Left kidney (tissue), 2 donors: ENCODE data around the gene C6orf89. TPM values are rescaled to one million over a fixed set of nuclear protein-coding genes. Genes with fewer than 3 reads are reported as not detected.
"Not testable (repeated sequence)": the region's sequence is repeated elsewhere in the genome, so short reads cannot be mapped to it uniquely, and the experiment has no call there.

Experiments
- DNase-seq: peaks from one replicate; pipeline ENCODE4 v3.0.0-alpha.2; 2013
- polyA plus RNA-seq: library from polyadenylated mRNA; unstranded; fragments of 120-200 nt; gene quantifications from one replicate; pipeline ENCODE4 v1.2.1, GENCODE V29; 2013; ENCODE audit not compliant: insufficient read length

C6orf89 gene
- polyA plus RNA-seq, 1 donor = 51.5 TPM

DNA sequence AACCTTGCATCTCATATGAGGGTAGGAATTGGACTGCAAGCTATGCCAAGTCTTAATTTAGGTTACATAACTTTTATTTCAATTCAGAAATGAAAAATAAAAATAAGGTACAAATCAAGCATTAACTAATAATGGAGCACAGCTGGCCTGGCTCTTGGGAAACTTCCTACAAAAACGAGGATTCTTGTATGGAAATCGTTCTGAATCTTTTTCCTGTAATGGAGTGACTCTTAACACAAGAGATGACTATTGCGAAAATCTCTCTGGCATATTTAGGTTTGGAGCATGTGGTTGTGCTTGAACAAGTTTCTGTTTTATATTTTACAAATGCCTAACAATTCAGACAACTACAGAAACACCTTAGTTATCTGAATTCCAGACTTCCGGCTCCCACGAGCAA is 34.8 kb downstream of the C6orf89 start:
- DNase-seq = no peak

DNA sequence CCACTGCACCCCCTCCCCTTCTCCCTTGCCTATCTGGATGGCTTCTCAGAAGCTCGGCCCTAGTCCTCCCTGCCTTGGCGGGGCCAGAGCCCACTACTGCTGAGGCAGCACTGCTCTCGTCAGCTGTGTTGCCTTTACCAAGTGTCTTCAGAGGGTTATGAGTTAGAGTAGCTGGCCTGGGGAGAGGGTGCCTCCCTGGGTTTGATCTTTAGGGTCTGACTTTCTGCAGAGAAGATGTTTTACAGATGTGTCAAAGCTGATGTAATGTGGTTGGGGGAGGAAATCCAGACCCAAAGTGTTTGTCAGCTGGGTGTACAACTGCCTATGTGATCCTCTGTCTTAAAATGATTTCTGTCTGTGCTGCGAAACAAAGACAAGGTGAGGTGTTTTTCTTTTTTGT is 38.4 kb downstream of the C6orf89 start:
- no peak for DNase-seq

- no peak for DNase-seq
Measured at GRCh38 chr6:36924778-36925374, 39.1 kb downstream of the C6orf89 start.

DNA sequence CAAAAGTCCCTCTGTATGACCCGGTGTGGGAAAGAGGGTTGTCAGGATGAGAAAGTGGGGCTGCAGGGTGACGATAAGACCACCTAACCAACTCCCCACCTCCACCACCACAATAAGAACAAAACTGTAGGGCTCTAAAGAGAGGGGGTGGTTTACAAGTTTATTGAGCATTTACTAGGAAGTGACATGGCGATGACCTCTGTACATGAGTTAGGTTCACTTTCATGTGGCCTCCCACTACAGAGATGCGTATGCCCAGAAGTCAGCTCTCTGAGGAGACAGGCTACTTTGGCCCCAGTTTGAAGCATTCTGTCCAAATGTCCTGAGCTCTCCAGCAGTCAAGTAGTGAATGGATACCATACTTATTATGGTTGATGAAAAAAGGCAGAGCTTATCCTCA is 40.1 kb downstream of the C6orf89 start:
- DNase-seq = no peak

GRCh38 chr6:36926708-36927513 is 41.2 kb downstream of the C6orf89 start:
- no peak for DNase-seq

GRCh38 chr6:36927691-36928546 is 42.2 kb downstream of the C6orf89 start:
- no peak for DNase-seq

GRCh38 chr6:36928547-36928918 is 42.8 kb downstream of the C6orf89 start:
- no peak for DNase-seq

DNA sequence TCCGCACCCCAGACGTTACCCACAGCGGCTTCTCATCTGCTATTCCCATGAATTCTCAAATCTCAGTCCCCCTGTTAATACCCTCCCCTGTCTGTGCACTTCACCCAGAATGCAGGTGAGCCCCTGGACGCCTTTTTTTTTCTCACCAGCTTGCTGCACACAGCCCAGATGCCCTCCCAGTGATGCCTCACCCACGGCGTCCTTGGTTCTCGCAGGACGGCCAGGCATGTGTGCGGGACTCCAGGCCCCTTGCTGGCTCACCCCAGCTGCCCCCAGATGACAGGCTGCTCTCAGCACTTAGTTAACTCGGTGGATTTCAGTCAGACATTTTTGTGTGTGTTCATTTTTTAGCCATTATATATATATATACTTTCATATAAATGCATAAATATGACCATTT is 43.4 kb downstream of the C6orf89 start:
- DNase-seq = no peak

GRCh38 chr6:36929607-36930006 is 43.9 kb downstream of the C6orf89 start:
- DNase-seq = peak; percentile 31

DNA sequence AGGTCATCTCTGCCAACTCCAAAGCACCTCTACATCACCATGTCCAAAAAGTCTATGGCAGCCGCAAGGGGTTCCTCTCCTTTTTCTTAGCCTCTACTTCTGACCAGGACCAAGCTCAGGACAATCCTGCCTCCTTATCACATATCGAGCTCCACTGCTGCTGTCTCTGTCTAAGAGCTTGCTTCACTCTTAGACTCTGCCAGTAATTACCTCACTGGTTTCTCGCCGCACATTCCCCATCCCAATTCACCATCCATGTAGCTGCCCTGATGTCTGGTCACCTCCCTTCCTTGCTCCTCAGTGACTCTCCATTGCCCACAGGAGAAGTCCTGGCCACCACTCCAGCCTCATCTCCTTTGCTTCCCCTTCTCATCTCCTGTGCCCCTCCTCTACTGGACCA is 44.7 kb downstream of the C6orf89 start:
- DNase-seq = no peak

DNA sequence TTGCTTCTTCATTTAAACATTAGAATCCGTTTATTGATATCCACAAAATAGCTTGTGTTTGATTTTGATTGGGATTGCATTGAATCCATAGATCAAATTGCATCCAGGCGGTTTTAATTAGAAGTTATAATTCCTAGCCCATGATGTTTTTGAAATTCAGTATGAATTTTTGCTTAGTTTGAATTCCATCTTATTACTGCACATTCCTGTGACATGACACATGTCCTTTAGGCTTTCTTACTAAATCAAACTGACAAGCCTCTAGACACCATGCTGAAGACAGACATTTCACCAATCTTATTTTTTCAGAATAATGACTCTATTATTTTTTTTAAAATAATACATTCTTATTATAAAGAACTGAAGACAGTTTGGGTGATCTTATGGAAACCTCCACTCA is 47.4 kb downstream of the C6orf89 start:
- DNase-seq = no peak

DNA sequence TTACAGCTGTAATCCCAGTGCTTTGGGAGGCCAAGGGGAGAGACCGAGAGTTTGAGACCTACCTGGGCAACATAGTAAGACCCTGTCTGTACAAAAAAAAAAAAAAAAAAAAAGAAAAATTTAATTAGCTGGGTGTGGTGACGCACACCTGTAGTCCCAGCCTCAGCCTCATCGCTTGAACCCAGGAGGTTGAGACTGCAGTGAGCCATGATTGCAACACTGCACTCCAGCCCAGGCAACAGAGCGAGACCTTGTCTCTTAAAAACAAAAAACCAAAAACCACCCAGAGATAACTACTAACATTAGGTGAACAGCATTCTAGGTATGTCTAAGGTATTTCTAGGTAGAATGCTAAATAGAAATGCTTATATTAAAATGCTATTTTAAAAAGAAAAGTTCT is 47.8 kb downstream of the C6orf89 start:
- no peak for DNase-seq

DNA sequence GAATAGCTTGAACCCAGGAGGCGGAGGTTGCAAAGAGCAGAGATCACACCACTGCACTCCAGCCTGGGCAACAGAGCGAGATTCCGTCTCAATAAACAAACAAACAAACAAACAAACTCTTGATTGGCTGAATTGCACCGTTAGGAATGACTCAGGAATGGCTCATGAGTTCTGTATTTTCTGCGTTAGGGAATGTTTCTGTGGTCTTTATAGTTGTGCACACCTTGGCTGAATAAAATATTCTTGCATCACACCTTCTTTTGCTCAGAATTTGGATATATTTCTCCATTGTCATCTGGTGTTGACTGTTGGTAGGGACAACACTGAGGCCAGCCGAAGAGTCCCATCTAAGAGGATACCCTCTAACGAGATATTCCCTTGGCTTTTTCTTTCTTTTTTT is 49.1 kb downstream of the C6orf89 start:
- no peak for DNase-seq

GRCh38 chr6:36936824-36937223 is 51.1 kb downstream of the C6orf89 start:
- no peak for DNase-seq

GRCh38 chr6:36937896-36938295 is 52.1 kb downstream of the C6orf89 start:
- no peak for DNase-seq

DNA sequence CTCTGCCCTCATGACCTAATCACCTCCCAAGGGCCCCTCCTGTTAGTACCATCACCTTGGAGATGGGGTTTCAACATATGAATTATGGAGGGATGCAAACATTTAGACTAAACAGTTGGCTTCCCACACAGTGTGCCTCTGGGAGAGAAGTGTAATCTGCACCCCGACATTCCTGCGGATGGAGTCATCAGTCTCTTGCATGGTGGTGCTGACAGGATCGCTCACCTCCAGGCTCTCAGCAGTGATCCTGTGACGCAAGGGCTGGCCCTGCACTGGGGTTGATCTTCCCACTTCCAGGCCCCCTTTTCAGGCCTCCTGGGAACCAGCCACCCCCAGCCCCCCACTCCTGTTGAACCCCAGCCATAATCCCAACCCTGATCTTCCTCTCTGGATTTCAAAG is 52.8 kb downstream of the C6orf89 start:
- no peak for DNase-seq

- not testable (repeated sequence) for DNase-seq
Measured at GRCh38 chr6:36939005-36939404, 53.3 kb downstream of the C6orf89 start.

DNA sequence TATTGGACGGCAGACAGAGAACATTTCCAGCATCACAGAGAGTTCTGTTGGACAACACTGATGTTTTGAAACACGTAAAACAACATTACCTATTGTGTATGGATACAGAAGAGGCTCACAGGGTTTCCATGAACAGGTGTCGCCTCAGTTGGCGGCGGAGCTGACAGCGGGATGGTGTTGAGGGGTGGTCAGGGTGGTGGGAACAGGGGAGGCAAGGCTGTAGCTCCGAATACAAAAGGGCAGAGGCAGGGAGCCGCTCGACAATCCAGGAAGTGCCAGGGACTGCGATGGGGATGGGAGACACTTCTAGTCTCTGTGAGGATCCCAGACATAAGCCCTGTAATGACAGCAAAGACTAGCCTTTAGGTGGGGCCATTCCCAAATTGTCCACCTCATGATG is 54.3 kb downstream of the C6orf89 start:
- no peak for DNase-seq

GRCh38 chr6:36941561-36941960 is 55.8 kb downstream of the C6orf89 start:
- DNase-seq = not testable (repeated sequence)

DNA sequence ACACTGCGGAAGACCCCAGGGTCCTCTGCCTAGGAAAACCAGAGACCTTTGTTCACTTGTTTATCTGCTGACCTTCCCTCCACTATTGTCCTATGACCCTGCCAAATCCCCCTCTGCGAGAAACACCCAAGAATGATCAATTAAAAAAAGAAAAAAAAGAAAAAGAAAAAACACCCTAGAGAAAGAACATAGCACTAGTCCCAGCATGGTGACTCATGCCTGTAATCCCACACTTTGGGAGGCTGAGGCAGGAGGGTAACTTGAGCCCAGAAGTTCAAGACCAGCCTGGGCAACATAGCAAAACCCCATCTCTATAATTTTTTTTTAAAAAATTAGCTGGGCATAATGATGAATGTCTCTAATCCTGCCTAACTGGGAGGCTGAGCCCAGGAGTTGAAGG is 56.6 kb downstream of the C6orf89 start:
- DNase-seq = not testable (repeated sequence)

DNA sequence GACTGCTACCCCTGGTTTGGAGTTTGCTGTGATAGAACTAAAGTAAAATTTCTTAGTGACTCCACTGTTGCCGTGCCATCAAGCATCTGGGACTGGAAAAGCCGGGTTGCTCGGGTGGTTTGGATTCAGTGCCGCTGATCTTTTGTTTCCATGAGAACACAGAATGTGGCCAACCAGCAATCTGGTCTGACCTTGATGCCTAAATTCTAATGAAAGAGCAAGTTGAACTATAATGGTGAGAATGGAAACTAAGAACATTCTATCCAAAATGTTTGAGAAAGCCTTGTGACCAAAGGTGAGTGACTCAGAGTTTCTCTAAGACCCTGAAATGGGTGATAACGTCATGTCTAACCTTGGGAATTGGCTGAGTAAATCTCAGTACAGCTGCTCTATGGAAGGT is 58.9 kb downstream of the C6orf89 start:
- no peak for DNase-seq

DNA sequence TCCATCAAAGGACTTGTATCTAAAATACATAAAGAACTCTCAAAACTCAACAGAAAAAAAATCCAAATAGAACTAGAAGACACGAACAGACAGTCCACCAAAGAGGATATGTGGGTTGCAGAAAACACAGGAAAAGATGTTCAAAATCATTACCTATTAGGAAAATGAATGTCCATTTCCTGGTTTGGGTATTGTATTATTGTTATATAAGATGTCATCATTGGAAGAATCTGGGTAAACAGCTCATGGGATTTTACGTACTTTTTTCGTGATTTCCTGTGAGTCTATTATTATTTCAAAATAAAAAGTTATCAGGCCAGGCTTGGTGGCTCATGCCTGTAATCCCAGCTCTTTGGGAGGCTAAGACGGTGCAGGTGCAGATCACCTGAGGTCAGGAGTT is 59.5 kb downstream of the C6orf89 start:
- DNase-seq = no peak

- no peak for DNase-seq
Measured at GRCh38 chr6:36946526-36946925, 60.8 kb downstream of the C6orf89 start.
